ENCODE measurements around the gene ZSCAN18. TPM values are rescaled to one million over a fixed set of nuclear protein-coding genes. Genes with fewer than 3 reads are reported as not detected.

ZSCAN18 gene
- total RNA-seq, 2 donors from 2014 or later = 48.3 to 65.7 TPM

- H3K4me1 ChIP-seq = no peaks in the 10 kb centered on the region
- no peak overlapping the region for H3K4me3 ChIP-seq
- no peak for DNase-seq (ENCODE audit: low spot score)
- H3K27ac ChIP-seq = no peak overlapping the region
- H3K27me3 ChIP-seq = no peaks in the 10 kb centered on the region
- H3K36me3 ChIP-seq = peaks cover 27% of the 10 kb centered on the region
- no peak for TF ChIP-seq CTCF (IDR thresholded peaks at IDR 0.05)
- H3K9me3 ChIP-seq = peaks cover 0 to 13% of the 10 kb centered on the region in 2 donors
Measured at GRCh38 chr19:58091251-58091995, 6.6 kb downstream of the ZSCAN18 start.

- Histone ChIP-seq H3K27me3 (no peaks in the 10 kb centered on the region), H3K4me1 (no peaks in the 10 kb centered on the region), H3K4me3 (no peak overlapping the region), H3K36me3 (peaks cover 43% of the 10 kb centered on the region), H3K9me3 (peaks cover 0 to 22% of the 10 kb centered on the region in 2 donors), H3K27ac (no peak overlapping the region)
- no peak for TF ChIP-seq CTCF (IDR thresholded peaks at IDR 0.05)
- DNase-seq (ENCODE audit: low spot score) = no peak
Measured at GRCh38 chr19:58089846-58090245, 8.2 kb downstream of the ZSCAN18 start.

- Histone ChIP-seq H3K27ac (no peak overlapping the region), H3K4me1 (no peaks in the 10 kb centered on the region), H3K27me3 (no peaks in the 10 kb centered on the region), H3K4me3 (no peak overlapping the region), H3K9me3 (peaks cover 8 to 35% of the 10 kb centered on the region in 2 donors), H3K36me3 (peaks cover 56% of the 10 kb centered on the region)
- no peak for DNase-seq (ENCODE audit: low spot score)
- no peak for TF ChIP-seq CTCF (IDR thresholded peaks at IDR 0.05)
Measured at GRCh38 chr19:58088521-58089052, 9.4 kb downstream of the ZSCAN18 start.

GRCh38 chr19:58086825-58087710, 11.0 kb downstream of the ZSCAN18 start:
- TF ChIP-seq CTCF (IDR thresholded peaks at IDR 0.05) = no peak
- peaks cover 57% of the 10 kb centered on the region for H3K36me3 ChIP-seq
- H3K27ac ChIP-seq = no peak overlapping the region
- no peak overlapping the region for H3K4me3 ChIP-seq
- no peaks in the 10 kb centered on the region for H3K4me1 ChIP-seq
- H3K9me3 ChIP-seq = peaks cover 8 to 50% of the 10 kb centered on the region in 2 donors
- no peaks in the 10 kb centered on the region for H3K27me3 ChIP-seq
- DNase-seq (ENCODE audit: low spot score) = no peak

GRCh38 chr19:58085348-58085875, 12.6 kb downstream of the ZSCAN18 start:
- Histone ChIP-seq H3K4me1 (no peaks in the 10 kb centered on the region), H3K27ac (no peak overlapping the region), H3K36me3 (peaks cover 57% of the 10 kb centered on the region), H3K4me3 (no peak overlapping the region), H3K9me3 (peaks cover 14 to 66% of the 10 kb centered on the region in 2 donors), H3K27me3 (no peaks in the 10 kb centered on the region)
- no peak for DNase-seq (ENCODE audit: low spot score)
- no peak for TF ChIP-seq CTCF (IDR thresholded peaks at IDR 0.05)
